Measurements from ENCODE around the gene C10orf71.

C10orf71 gene

GRCh38 chr10:49255883-49256282, 43.1 kb upstream of the C10orf71 start:
- TF ChIP-seq, protein P1, sequence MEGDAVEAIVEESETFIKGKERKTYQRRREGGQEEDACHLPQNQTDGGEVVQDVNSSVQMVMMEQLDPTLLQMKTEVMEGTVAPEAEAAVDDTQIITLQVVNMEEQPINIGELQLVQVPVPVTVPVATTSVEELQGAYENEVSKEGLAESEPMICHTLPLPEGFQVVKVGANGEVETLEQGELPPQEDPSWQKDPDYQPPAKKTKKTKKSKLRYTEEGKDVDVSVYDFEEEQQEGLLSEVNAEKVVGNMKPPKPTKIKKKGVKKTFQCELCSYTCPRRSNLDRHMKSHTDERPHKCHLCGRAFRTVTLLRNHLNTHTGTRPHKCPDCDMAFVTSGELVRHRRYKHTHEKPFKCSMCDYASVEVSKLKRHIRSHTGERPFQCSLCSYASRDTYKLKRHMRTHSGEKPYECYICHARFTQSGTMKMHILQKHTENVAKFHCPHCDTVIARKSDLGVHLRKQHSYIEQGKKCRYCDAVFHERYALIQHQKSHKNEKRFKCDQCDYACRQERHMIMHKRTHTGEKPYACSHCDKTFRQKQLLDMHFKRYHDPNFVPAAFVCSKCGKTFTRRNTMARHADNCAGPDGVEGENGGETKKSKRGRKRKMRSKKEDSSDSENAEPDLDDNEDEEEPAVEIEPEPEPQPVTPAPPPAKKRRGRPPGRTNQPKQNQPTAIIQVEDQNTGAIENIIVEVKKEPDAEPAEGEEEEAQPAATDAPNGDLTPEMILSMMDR (IDR thresholded peaks at IDR 0.05; ENCODE audit: insufficient read depth, missing control alignments), result no peak
- DNase-seq (ENCODE audit: insufficient read length, low spot score) (no peak), FAIRE-seq (no peak)

- FAIRE-seq, result no peak
- DNase-seq (ENCODE audit: insufficient read length, low spot score), result no peak
- TF ChIP-seq, protein P1 (IDR thresholded peaks at IDR 0.05; ENCODE audit: insufficient read depth, missing control alignments), result no peak
Measured at GRCh38 chr10:49257154-49257553, 41.8 kb upstream of the C10orf71 start.

DNA sequence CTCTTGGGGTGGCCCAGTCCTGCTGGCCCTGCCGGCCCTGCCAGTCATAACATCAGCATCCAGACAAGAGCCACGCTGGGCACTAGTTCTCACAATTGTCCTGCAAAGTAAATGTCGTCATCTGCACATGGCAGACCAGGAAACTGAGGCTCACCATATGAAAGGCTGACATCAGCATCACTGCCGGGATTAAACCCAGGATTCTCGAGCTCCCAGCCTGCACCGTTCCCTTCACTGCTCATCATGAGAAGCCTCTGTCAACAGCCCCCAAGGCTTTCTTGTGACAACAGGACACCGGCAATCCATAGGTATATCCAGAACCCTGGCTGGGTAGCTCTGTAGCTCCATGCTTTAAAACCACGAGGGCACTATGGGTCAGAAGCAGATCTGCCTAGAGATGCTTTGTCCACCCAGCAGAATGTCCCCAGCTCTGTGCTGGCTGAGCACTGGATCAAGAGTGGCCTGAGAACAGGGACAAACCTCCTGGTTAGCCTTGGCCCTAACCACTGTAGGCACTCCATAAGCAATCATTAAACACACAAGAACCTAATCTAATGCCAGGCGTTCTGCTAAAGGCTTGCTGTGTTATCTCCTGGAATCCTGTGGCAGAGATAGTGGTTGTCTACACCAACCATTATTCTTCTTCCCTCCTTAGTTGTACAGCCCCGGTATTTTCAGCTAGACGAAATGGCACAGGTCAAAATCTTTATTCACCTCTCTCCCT, 41.2 kb upstream of the C10orf71 start:
- TF ChIP-seq, protein P1 (IDR thresholded peaks at IDR 0.05; ENCODE audit: insufficient read depth, missing control alignments), result no peak
- no peak for FAIRE-seq

GRCh38 chr10:49258350-49258683, 40.7 kb upstream of the C10orf71 start:
- TF ChIP-seq, protein P1 (IDR thresholded peaks at IDR 0.05; ENCODE audit: insufficient read depth, missing control alignments), result no peak
- no peak for FAIRE-seq
- DNase-seq (ENCODE audit: insufficient read length, low spot score), result no peak

More for the DNA sequence above, 41.2 kb upstream of the C10orf71 start:
- DNase-seq (ENCODE audit: insufficient read length, low spot score), result no peak

DNA sequence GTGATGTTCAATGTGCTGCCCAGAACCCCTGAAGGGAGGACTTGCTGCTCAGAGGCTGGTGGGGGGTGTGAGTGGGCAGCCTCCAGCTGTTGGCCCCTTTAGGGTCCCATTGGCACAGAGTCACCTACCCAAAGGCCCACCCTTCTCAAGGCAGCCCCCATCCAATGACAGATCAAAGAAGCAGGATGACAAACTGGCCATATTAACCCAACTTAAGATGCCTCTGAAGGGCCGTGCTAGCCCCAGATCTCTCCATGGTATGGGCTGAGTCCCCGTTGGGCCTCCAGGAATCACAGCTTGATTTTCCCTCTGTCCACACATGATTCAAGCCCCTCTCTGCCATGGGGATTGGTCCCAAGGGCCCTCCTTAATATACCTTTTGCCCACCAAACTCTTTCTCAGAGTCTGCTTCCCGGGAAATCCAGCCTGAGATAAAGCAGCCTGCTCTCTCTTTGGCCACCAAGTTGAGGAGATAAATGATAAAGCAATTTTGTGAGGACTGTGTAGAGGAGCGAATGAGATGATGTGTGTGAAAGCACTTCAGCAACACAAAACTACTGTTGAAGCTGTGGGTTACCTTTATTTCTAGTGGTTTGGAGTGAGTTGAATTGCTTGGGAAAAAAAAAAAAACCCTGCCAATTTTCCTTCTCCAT, 38.2 kb upstream of the C10orf71 start:
- FAIRE-seq, result no peak
- no peak for DNase-seq (ENCODE audit: insufficient read length, low spot score)
- TF ChIP-seq, protein P1 (IDR thresholded peaks at IDR 0.05; ENCODE audit: insufficient read depth, missing control alignments), result no peak

GRCh38 chr10:49263591-49263990, 35.4 kb upstream of the C10orf71 start:
- TF ChIP-seq, protein P1 (IDR thresholded peaks at IDR 0.05; ENCODE audit: insufficient read depth, missing control alignments), result no peak
- FAIRE-seq (no peak), DNase-seq (ENCODE audit: insufficient read length, low spot score) (no peak)

- DNase-seq (ENCODE audit: insufficient read length, low spot score) (no peak), FAIRE-seq (no peak)
- TF ChIP-seq, protein P1 (IDR thresholded peaks at IDR 0.05; ENCODE audit: insufficient read depth, missing control alignments), result no peak
Measured at GRCh38 chr10:49264177-49264677, 34.7 kb upstream of the C10orf71 start.

Measured in D721Med (cell line).